ENCODE measurements around the gene ALKBH3. TPM values are rescaled to one million over a fixed set of nuclear protein-coding genes. Genes with fewer than 3 reads are reported as not detected.

The ALKBH3 gene
- polyA plus RNA-seq, 2 of the 4 experiments (the other 2 are of a cell fraction) = 22.9 to 50.2 TPM

GRCh38 chr11:43874078-43874477 is 6.6 kb upstream of the ALKBH3 start:
- DNase-seq (ENCODE audit: low read depth in 1 of 2, low spot score in 1 of 2) (no peak), FAIRE-seq (no peak), ATAC-seq (no peak)
- ChIA-PET POLR2A (no interaction called here), CTCF (interaction anchor here (0.7 to 2.0 kb wide), 3 partner anchors 16 to 70 kb away, joined by 3 to 9 read pairs (median 8); no protein-coding TSS in a partner anchor)
- Histone ChIP-seq H3K4me3 (no peak overlapping the region), H3K27ac (no peak overlapping the region), H3K9me3 (peaks cover 7% of the 10 kb centered on the region; the same call in 1 of the 3 replicates), H3K4me1 (no peaks in the 10 kb centered on the region), H3K4me2 (no peak overlapping the region)
- TF ChIP-seq JUN (IDR thresholded peaks at IDR 0.05) = no peak
- WGBS (ENCODE audit: missing lambda C conversion rate) = 3% methylated on average over 3 of the region's 3 CpGs

DNA sequence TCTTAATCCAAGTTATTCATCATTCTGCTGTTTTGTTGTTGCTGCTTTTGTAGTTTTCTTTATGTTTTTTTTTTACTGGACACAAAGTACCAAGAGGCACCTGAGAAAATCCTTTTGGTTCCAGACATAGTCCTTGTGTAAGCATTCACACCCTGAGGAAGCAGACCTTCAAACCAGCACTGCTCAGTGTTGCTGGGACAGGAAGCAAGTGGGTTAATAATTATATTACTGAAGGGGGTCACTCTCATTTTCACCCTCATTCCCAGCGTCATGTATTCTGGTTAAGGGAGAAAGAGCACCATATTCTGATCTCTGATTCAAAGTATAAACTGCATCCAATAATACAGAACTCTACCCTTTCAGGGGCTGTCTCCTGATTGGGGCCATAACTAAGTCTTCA is 5.9 kb upstream of the ALKBH3 start:
- FAIRE-seq (no peak), ATAC-seq (no peak), DNase-seq (ENCODE audit: low read depth in 1 of 2, low spot score in 1 of 2) (no peak)
- CTCF ChIA-PET = interaction anchor here (0.5 kb wide), 1 partner anchor 40 kb away, joined by 3 read pairs; no protein-coding TSS in a partner anchor
- Histone ChIP-seq H3K9me3 (peaks cover 9% of the 10 kb centered on the region), H3K4me2 (no peak overlapping the region), H3K4me1 (no peaks in the 10 kb centered on the region), H3K4me3 (no peak overlapping the region), H3K27ac (no peak overlapping the region)
- 0% methylated on average over 1 of the region's 1 CpG for WGBS (ENCODE audit: missing lambda C conversion rate)
- TF ChIP-seq RNF2 (IDR thresholded peaks at IDR 0.05; ENCODE audit: borderline replicate concordance, low read depth) (no peak), RARB (CRISPR knock-in tag; IDR thresholded peaks at IDR 0.05) (no peak), FOSL2 (IDR thresholded peaks at IDR 0.05) (no peak), FOSL2 (CRISPR knock-in tag; IDR thresholded peaks at IDR 0.05) (no peak), RCOR1 (IDR thresholded peaks at IDR 0.05; ENCODE audit: low read depth, low read length) (no peak), BCL3 (IDR thresholded peaks at IDR 0.05) (no peak), RFX5 (IDR thresholded peaks at IDR 0.05) (no peak), SMC3 (IDR thresholded peaks at IDR 0.05) (no peak)
- TF ChIP-seq, protein P1, sequence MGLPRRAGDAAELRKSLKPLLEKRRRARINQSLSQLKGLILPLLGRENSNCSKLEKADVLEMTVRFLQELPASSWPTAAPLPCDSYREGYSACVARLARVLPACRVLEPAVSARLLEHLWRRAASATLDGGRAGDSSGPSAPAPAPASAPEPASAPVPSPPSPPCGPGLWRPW (IDR thresholded peaks at IDR 0.05) = no peak
- POLR2A ChIA-PET = no interaction called here

DNA sequence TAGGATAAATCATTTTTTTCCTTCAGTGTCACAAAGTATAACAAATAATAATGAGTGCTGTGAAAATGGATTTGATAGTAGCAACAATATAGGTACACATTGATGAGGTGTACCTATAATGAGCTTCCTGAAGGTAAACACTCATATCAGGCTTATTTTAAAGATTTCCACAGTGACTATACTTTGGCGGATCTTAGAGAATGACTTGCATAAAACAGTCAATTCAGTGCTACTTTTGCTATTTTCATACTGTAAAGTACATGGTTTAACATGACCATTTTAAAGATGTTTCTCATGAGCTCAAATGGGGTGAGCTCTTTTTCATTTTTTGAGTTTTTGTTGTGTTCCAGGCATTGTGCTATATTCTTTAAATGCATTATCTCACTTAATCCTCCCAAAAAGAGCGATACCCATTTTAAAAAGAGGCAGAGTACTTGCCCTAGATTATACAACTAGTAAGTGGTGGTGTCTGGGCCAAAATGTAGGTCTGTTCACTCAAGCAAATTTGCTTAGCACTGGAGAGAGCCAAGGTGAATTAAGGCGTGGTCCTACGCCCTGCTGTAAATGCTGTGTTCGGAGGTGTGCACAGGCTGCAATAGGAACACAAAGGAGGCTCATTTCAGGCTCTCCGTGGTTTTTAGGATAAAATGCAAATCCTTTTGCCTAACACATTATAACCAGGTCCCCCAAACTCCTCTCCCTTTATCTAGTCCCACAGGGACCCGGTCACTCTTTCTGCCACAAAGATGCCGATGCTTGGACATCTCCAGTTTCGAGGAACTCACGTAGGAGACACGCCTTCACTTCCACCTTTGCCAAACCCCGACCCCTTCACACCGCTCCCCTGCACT is 617 bp upstream of the ALKBH3 start:
- ATAC-seq = peak; percentile 55 to 68; a peak in 5 of 6 replicates
- WGBS (ENCODE audit: missing lambda C conversion rate) = 50% methylated on average over 13 of the region's 13 CpGs
- H3K27ac ChIP-seq = peak overlapping the region; percentile 62 to 87
- ChIA-PET POLR2A (no interaction called here), CTCF (interaction anchor here (0.8 to 2.4 kb wide), 4 partner anchors 10 to 65 kb away, joined by 5 to 21 read pairs (median 10); no protein-coding TSS in a partner anchor)
- H3K4me3 ChIP-seq = peak overlapping the region; percentile 82
- peaks cover 8% of the 10 kb centered on the region for H3K9me3 ChIP-seq
- peaks cover 7% of the 10 kb centered on the region; the same call in 1 of the 3 replicates for H3K4me1 ChIP-seq
- no peak for DNase-seq (ENCODE audit: low read depth in 1 of 2, low spot score in 1 of 2)
- FAIRE-seq = no peak
- peak overlapping the region; percentile 87 for H3K4me2 ChIP-seq
- TF ChIP-seq ESRRA (IDR thresholded peaks at IDR 0.05; ENCODE audit: borderline replicate concordance, low read length) (no peak), MAZ (IDR thresholded peaks at IDR 0.05; ENCODE audit: borderline replicate concordance, low read depth, low read length) (no peak), MAFK (IDR thresholded peaks at IDR 0.05; ENCODE audit: partially characterized antibody) (peak; percentile 35), JUN (IDR thresholded peaks at IDR 0.05) (no peak), CBX8 (IDR thresholded peaks at IDR 0.05) (no peak), NFE2L2 (conservative IDR thresholded peaks at IDR 0.05; ENCODE audit: low read length) (peak; percentile 82)
- TF ChIP-seq, protein P1 (IDR thresholded peaks at IDR 0.05) = no peak

DNA sequence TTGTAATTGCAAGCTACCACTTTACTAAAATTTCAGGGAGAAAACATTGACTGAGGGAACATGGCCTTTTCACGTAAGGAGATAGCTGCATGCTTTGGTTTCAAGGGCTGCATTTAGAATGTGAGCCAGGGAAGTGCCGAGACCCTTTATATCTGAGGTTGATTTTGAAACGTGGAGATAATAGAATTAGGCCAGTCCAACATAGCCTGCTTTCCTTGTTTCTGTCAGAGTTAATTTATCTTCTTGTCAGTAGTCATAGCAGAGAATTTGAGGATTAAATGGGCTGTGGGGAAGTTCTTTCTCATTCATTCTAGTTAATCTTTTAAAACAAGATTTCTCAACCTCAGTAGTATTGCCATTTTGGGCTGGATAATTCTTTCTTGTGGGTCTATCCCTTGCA is 12.2 kb downstream of the ALKBH3 start:
- 76% methylated on average over 3 of the region's 3 CpGs for WGBS (ENCODE audit: missing lambda C conversion rate)
- H3K4me2 ChIP-seq = no peak overlapping the region
- ATAC-seq (no peak), DNase-seq (ENCODE audit: low read depth in 1 of 2, low spot score in 1 of 2) (no peak), FAIRE-seq (no peak)
- no peak for TF ChIP-seq KDM1A (IDR thresholded peaks at IDR 0.05; ENCODE audit: low read depth)
- no peak for TF ChIP-seq MAZ (IDR thresholded peaks at IDR 0.05; ENCODE audit: borderline replicate concordance, low read depth, low read length)
- no peak for TF ChIP-seq NFE2L2 (conservative IDR thresholded peaks at IDR 0.05; ENCODE audit: low read length)
- no peak for TF ChIP-seq BHLHE40 (IDR thresholded peaks at IDR 0.05; ENCODE audit: low read depth, low read length)
- TF ChIP-seq TP53 (CRISPR knock-in tag; IDR thresholded peaks at IDR 0.05) = no peak
- no peak for TF ChIP-seq ZSCAN20 (CRISPR knock-in tag; IDR thresholded peaks at IDR 0.05)
- TF ChIP-seq, protein P2, sequence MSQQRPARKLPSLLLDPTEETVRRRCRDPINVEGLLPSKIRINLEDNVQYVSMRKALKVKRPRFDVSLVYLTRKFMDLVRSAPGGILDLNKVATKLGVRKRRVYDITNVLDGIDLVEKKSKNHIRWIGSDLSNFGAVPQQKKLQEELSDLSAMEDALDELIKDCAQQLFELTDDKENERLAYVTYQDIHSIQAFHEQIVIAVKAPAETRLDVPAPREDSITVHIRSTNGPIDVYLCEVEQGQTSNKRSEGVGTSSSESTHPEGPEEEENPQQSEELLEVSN (IDR thresholded peaks at IDR 0.05; ENCODE audit: borderline replicate concordance, low read depth) = no peak
- TF ChIP-seq TFCP2L1 (CRISPR knock-in tag; IDR thresholded peaks at IDR 0.05) = no peak
- TF ChIP-seq POLR2A (IDR thresholded peaks at IDR 0.05; ENCODE audit: low read length) = no peak
- no peak for TF ChIP-seq RNF2 (IDR thresholded peaks at IDR 0.05; ENCODE audit: borderline replicate concordance, low read depth)
- H3K9me3 ChIP-seq = no peaks in the 10 kb centered on the region
- POLR2A ChIA-PET = no interaction called here
- H3K4me3 ChIP-seq = no peak overlapping the region
- CTCF ChIA-PET = interaction anchor here (5.0 to 7.8 kb wide), 3 partner anchors 14 to 145 kb away, joined by 82 to 172 read pairs (median 159); partner anchors contain the start of gene C11orf96
- no peaks in the 10 kb centered on the region for H3K4me1 ChIP-seq
- no peak overlapping the region for H3K27ac ChIP-seq

All from A549 (cell line).